Measurements from ENCODE around the gene SIM2. TPM values are rescaled to one million over a fixed set of nuclear protein-coding genes. Genes with fewer than 3 reads are reported as not detected.

Gene SIM2
- total RNA-seq, 1 experiment from 2014 or later, result not detected

DNA sequence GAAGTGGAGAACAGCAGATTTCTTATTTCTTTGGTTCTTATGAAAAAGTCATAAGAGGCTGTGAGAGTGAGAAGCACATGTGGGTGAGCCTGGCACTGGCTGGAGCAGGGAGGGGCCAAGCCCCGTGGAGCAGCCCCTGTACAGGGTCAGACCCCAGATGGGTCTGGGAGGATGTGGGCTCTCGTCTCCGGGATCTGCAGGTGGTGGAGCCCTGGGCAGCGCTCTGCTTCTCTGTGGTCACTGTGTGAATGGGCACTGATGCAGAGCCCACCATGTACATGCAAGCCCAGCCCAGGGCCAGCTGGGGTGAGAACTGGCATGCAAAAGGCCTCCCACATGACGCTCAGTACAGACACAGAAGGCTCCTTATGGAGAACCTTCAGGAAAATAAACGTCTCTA lies 67.6 kb downstream of the SIM2 start:
- H3K79me2 ChIP-seq (ENCODE audit: insufficient read depth, low read length), result no peaks in the 10 kb centered on the region
- no peaks in the 10 kb centered on the region for H3K27me3 ChIP-seq (ENCODE audit: insufficient read depth, low read length)
- H3K18ac ChIP-seq (ENCODE audit: insufficient read length, low read depth, low read length), result no peak overlapping the region
- H2BK20ac ChIP-seq (ENCODE audit: low read depth, low read length, poor library complexity, severe bottlenecking), result no peak overlapping the region
- H3K23ac ChIP-seq (ENCODE audit: insufficient read length, low read depth, low read length), result no peak overlapping the region
- H2AK5ac ChIP-seq (ENCODE audit: insufficient read length, low read length), result no peak overlapping the region
- no peaks in the 10 kb centered on the region for H3K27me3 Mint-ChIP-seq (ENCODE audit: low read depth)
- no peak for TF ChIP-seq CTCF (conservative IDR thresholded peaks at IDR 0.05)
- no peak overlapping the region for H3K4me2 ChIP-seq (ENCODE audit: insufficient read depth, insufficient read length, low read length)
- H3K56ac ChIP-seq (ENCODE audit: insufficient read length, low read depth, low read length), result no peak overlapping the region
- H2BK120ac ChIP-seq (ENCODE audit: low read depth, low read length, poor library complexity, severe bottlenecking), result no peak overlapping the region
- H2BK12ac ChIP-seq (ENCODE audit: insufficient read length, low read depth, low read length), result no peak overlapping the region
- H4K5ac ChIP-seq (ENCODE audit: insufficient read length, low read depth, low read length), result no peak overlapping the region
- no CpG with 5 or more reads among the region's 6 CpGs for WGBS (ENCODE audit: extremely low coverage, insufficient read length, low lambda C conversion rate)
- no peak overlapping the region for H3T11ph ChIP-seq (ENCODE audit: low read length)
- no peaks in the 10 kb centered on the region for H3K23me2 ChIP-seq (ENCODE audit: insufficient read length, low read depth, low read length, poor library complexity, severe bottlenecking)
- H3K27ac ChIP-seq (ENCODE audit: insufficient read length, low read depth, low read length), result no peak overlapping the region
- H3K27ac Mint-ChIP-seq, result no peak overlapping the region
- no peak overlapping the region for H3K4ac ChIP-seq (ENCODE audit: low read depth, low read length)
- H3K14ac ChIP-seq (ENCODE audit: insufficient read depth, low read length), result no peak overlapping the region
- H3K9me3 ChIP-seq (ENCODE audit: control insufficient read depth, low read depth, low read length), result no peaks in the 10 kb centered on the region
- no peak overlapping the region; a peak in 1 of 5 replicates for H3K4me3 Mint-ChIP-seq
- H2AFZ ChIP-seq (ENCODE audit: low read length), result no peak overlapping the region
- H4K91ac ChIP-seq (ENCODE audit: insufficient read length, low read depth, low read length), result no peak overlapping the region
- no peaks in the 10 kb centered on the region for H3K9me3 Mint-ChIP-seq
- no peak overlapping the region for H2BK5ac ChIP-seq (ENCODE audit: insufficient read length, low read length)
- no peaks in the 10 kb centered on the region for H4K20me1 ChIP-seq (ENCODE audit: control insufficient read depth, insufficient read depth, insufficient read length)
- no peak overlapping the region for H2BK15ac ChIP-seq (ENCODE audit: low read depth, low read length)
- H3K4me1 Mint-ChIP-seq, result peaks cover 19 to 22% of the 10 kb centered on the region in 2 experiments
- no peak overlapping the region for H3K9ac ChIP-seq (ENCODE audit: extremely low read depth, insufficient read length, low read length)
- no peaks in the 10 kb centered on the region for H3K79me1 ChIP-seq (ENCODE audit: insufficient read depth, low read depth, low read length, poor library complexity, severe bottlenecking)
- H3K36me3 Mint-ChIP-seq (ENCODE audit: insufficient read depth in 1 of 3, low read depth in 3 of 3), result peaks cover 0 to 2% (median 0%) of the 10 kb centered on the region in 3 experiments; a peak in 1 of 7 replicates
- no peaks in the 10 kb centered on the region; the same call in 1 of the 2 replicates for H3K4me1 ChIP-seq (ENCODE audit: insufficient read depth, low read length)
- no peak overlapping the region for H4K8ac ChIP-seq (replicated peaks; ENCODE audit: insufficient read length, low read depth, low read length)
- DNase-seq, result no peak

Measured in H9 (cell line).